DMS53 treated with DMSO at 0.1 percent for 48 hours (cell line): ENCODE measurements around the gene PROB1.
"Not testable (repeated sequence)": the region's sequence is repeated elsewhere in the genome, so short reads cannot be mapped to it uniquely, and the experiment has no call there.

Source experiments
- DNase-seq: peaks from one replicate; lab custom pipeline; 2025; ENCODE audit not compliant: unreplicated experiment; lab: John Stamatoyannopoulos, UW

Gene PROB1

GRCh38 chr5:139413963-139414362 is 19.1 kb upstream of the PROB1 start:
- DNase-seq: no peak

- DNase-seq: no peak
Observed at GRCh38 chr5:139413153-139413552, 18.2 kb upstream of the PROB1 start.

- no peak for DNase-seq
Observed at GRCh38 chr5:139410993-139411828, 16.3 kb upstream of the PROB1 start.

GRCh38 chr5:139410121-139410992 is 15.5 kb upstream of the PROB1 start:
- DNase-seq: no peak

- not testable (repeated sequence) for DNase-seq
Observed at GRCh38 chr5:139409116-139409515, 14.2 kb upstream of the PROB1 start.

GRCh38 chr5:139408191-139408590 is 13.3 kb upstream of the PROB1 start:
- no peak for DNase-seq

GRCh38 chr5:139407517-139407916 is 12.6 kb upstream of the PROB1 start:
- no peak for DNase-seq

- DNase-seq: no peak
Observed at GRCh38 chr5:139406963-139407362, 12.1 kb upstream of the PROB1 start.

GRCh38 chr5:139404484-139404840 is 9.6 kb upstream of the PROB1 start:
- no peak for DNase-seq

- DNase-seq: peak; percentile 96
Observed at GRCh38 chr5:139403787-139404483, 9.0 kb upstream of the PROB1 start, which contains the start of gene SPATA24. Gene SPATA24, minus strand, starts transcription at chr5:139404089. Its CDS starts 29 bp downstream, at chr5:139404060.

GRCh38 chr5:139403418-139403786 is 8.5 kb upstream of the PROB1 start:
- no peak for DNase-seq

- DNase-seq: peak; percentile 15
Observed at GRCh38 chr5:139402561-139403158, 7.8 kb upstream of the PROB1 start.

- DNase-seq: no peak
Observed at GRCh38 chr5:139401546-139401945, 6.6 kb upstream of the PROB1 start.

- DNase-seq: no peak
Observed at GRCh38 chr5:139399501-139400121, 4.7 kb upstream of the PROB1 start.

GRCh38 chr5:139397921-139398320 is 3.0 kb upstream of the PROB1 start:
- no peak for DNase-seq

GRCh38 chr5:139396691-139397090 is 1.8 kb upstream of the PROB1 start:
- no peak for DNase-seq

GRCh38 chr5:139395844-139396640 is 1.1 kb upstream of the PROB1 start:
- DNase-seq: no peak

- no peak for DNase-seq
Observed at GRCh38 chr5:139394123-139394653, 716 bp downstream of the PROB1 start.

GRCh38 chr5:139393497-139394122 is 1.3 kb downstream of the PROB1 start:
- DNase-seq: no peak
